ENCODE measurements around the gene ABCG2.

ABCG2 gene

GRCh38 chr4:88062843-88063242, 95.6 kb downstream of the ABCG2 start:
- no peak for DNase-seq

GRCh38 chr4:88062311-88062710, 96.1 kb downstream of the ABCG2 start:
- no peak for DNase-seq

- DNase-seq, result no peak
Observed at GRCh38 chr4:88060431-88060830, 98.0 kb downstream of the ABCG2 start.

- no peak for DNase-seq
Observed at GRCh38 chr4:88059766-88060165, 98.7 kb downstream of the ABCG2 start.

GRCh38 chr4:88058295-88058694, 100.1 kb downstream of the ABCG2 start:
- DNase-seq, result no peak

- no peak for DNase-seq
Observed at GRCh38 chr4:88054901-88055300, 103.5 kb downstream of the ABCG2 start.

- no peak for DNase-seq
Observed at GRCh38 chr4:88054229-88054628, 104.2 kb downstream of the ABCG2 start.

- DNase-seq, result no peak
Observed at GRCh38 chr4:88045021-88045420, 113.4 kb downstream of the ABCG2 start.

- no peak for DNase-seq
Observed at GRCh38 chr4:88043586-88044340, 114.7 kb downstream of the ABCG2 start.

GRCh38 chr4:88043001-88043400, 115.4 kb downstream of the ABCG2 start:
- DNase-seq, result no peak

- no peak for DNase-seq
Observed at GRCh38 chr4:88041626-88042025, 116.8 kb downstream of the ABCG2 start.

GRCh38 chr4:88040707-88041106, 117.7 kb downstream of the ABCG2 start:
- no peak for DNase-seq

Measured in stimulated activated CD4-positive, alpha-beta T cell treated with anti-CD3 and anti-CD28 coated beads, Interleukin-1b, Interleukin-23, amount 100 ng/mL, for 48 hours (primary cell).